HepG2 (cell line): ENCODE measurements around the gene GAS5. TPM values are rescaled to one million over a fixed set of nuclear protein-coding genes. Genes with fewer than 3 reads are reported as not detected.

Experiments used
- ETV6 ChIP-seq: sonication (generic); formaldehyde crosslinking; conservative IDR thresholded peaks from 2 replicates; pipeline ENCODE4 v1.4.0; 2020; ENCODE audit warnings: missing genetic modification reagents
- FOXC1 ChIP-seq: sonication (generic); formaldehyde crosslinking; IDR thresholded peaks from 2 replicates; pipeline ENCODE4 v1.8.0; 2022; ENCODE audit warnings: mild to moderate bottlenecking, missing genetic modification reagents, borderline replicate concordance
- HDAC2 ChIP-seq: sonication (generic); formaldehyde crosslinking; IDR thresholded peaks from 2 replicates; pipeline ENCODE4 v1.4.0; 2020; ENCODE audit warnings: missing genetic modification reagents
- KMT2A ChIP-seq: sonication (generic); formaldehyde crosslinking; IDR thresholded peaks from 2 replicates; pipeline ENCODE4 v1.4.0; 2020; ENCODE audit warnings: missing genetic modification reagents
- LCORL ChIP-seq, 2 experiments: fragments of 450-650 bp in 1 of 2; sonication (generic) in 1 of 2; formaldehyde crosslinking in 1 of 2; IDR thresholded peaks; 2 replicates each; pipeline versions ENCODE4 v1.5.0 to v1.6.1; 2017 to 2020; ENCODE audit warnings: antibody characterized with exemption in 1 of 2, missing genetic modification reagents in 1 of 2
- PCBP2 ChIP-seq: fragments of 200-400 bp; formaldehyde crosslinking; optimal IDR thresholded peaks from 2 replicates; pipeline ENCODE3; 2018; ENCODE audit warnings: low read length, low read depth; ENCODE audit not compliant: poor library complexity, severe bottlenecking
- SSRP1 ChIP-seq: IDR thresholded peaks from 2 replicates; pipeline ENCODE4 v1.6.1; 2016; ENCODE audit warnings: control low read depth
- ZNF329 ChIP-seq: sonication (generic); formaldehyde crosslinking; IDR thresholded peaks from 2 replicates; pipeline ENCODE4 v1.9.0; 2021; ENCODE audit warnings: low read depth, mild to moderate bottlenecking, missing genetic modification reagents
- ZNF468 ChIP-seq: sonication (generic); formaldehyde crosslinking; IDR thresholded peaks from 2 replicates; pipeline ENCODE4 v1.8.0; 2022; ENCODE audit warnings: mild to moderate bottlenecking, moderate library complexity, missing genetic modification reagents
- ZNF556 ChIP-seq: sonication (generic); formaldehyde crosslinking; IDR thresholded peaks from 2 replicates; pipeline ENCODE4 v1.4.0; 2020; ENCODE audit warnings: mild to moderate bottlenecking, missing genetic modification reagents, borderline replicate concordance
- ZNF703 ChIP-seq: sonication (generic); formaldehyde crosslinking; IDR thresholded peaks from 2 replicates; pipeline ENCODE4 v1.5.1; 2020; ENCODE audit warnings: missing genetic modification reagents, mild to moderate bottlenecking, moderate library complexity, borderline replicate concordance
- ZNF878 ChIP-seq: sonication (generic); formaldehyde crosslinking; IDR thresholded peaks from 2 replicates; pipeline ENCODE4 v1.8.1; 2023; ENCODE audit warnings: mild to moderate bottlenecking, missing genetic modification reagents, moderate library complexity
- polyA plus RNA-seq, 8 experiments: library from polyadenylated mRNA; depleted of rRNA in 3 of 8; stranded (reverse) in 7 of 8; unstranded in 1 of 8; fragments of >200 nt; fragmentation: Illumina TruSeq in 4 of 8; extraction: Trizol in 4 of 8; gene quantifications; 2 replicates each; pipeline versions ENCODE4 v1.2.1 to v1.2.3, GENCODE V29; 2011 to 2016; ENCODE audit warnings: low read depth in 4 of 8, missing spikeins in 1 of 8, mixed read lengths in 1 of 8; ENCODE audit not compliant: insufficient read depth in 1 of 8
- total RNA-seq, 5 experiments: library from RNA; depleted of rRNA; stranded (reverse); fragments of >200 nt; fragmentation: Illumina TruSeq; extraction: Trizol; gene quantifications; 2 replicates each; pipeline ENCODE4 v1.2.3, GENCODE V29; 2016; ENCODE audit warnings: low read depth in 1 of 5
- TF ChIP-seq, protein P1 (sequence below): sonication (generic); formaldehyde crosslinking; IDR thresholded peaks from 2 replicates; pipeline ENCODE4 v1.8.1; 2022; ENCODE audit warnings: mild to moderate bottlenecking, missing genetic modification reagents
- TF ChIP-seq, protein P2 (sequence below): IDR thresholded peaks from 2 replicates; pipeline ENCODE4 v1.6.1; 2012; ENCODE audit warnings: low read length, improper control_type of control experiment
- TF ChIP-seq, protein P3 (sequence below): sonication (generic); formaldehyde crosslinking; IDR thresholded peaks from 2 replicates; pipeline ENCODE4 v1.5.0; 2020; ENCODE audit warnings: missing genetic modification reagents, mild to moderate bottlenecking, borderline replicate concordance
- TF ChIP-seq, protein P4 (sequence below): sonication (generic); formaldehyde crosslinking; IDR thresholded peaks from 2 replicates; pipeline ENCODE4 v1.4.0; 2020; ENCODE audit warnings: low read depth, mild to moderate bottlenecking, missing genetic modification reagents

The GAS5 gene
- total and polyA plus RNA-seq, 2 of the 13 experiments (the other 11 are each of a cell fraction or from before 2014, with no cell fraction given): 352 to 738 TPM

DNA sequence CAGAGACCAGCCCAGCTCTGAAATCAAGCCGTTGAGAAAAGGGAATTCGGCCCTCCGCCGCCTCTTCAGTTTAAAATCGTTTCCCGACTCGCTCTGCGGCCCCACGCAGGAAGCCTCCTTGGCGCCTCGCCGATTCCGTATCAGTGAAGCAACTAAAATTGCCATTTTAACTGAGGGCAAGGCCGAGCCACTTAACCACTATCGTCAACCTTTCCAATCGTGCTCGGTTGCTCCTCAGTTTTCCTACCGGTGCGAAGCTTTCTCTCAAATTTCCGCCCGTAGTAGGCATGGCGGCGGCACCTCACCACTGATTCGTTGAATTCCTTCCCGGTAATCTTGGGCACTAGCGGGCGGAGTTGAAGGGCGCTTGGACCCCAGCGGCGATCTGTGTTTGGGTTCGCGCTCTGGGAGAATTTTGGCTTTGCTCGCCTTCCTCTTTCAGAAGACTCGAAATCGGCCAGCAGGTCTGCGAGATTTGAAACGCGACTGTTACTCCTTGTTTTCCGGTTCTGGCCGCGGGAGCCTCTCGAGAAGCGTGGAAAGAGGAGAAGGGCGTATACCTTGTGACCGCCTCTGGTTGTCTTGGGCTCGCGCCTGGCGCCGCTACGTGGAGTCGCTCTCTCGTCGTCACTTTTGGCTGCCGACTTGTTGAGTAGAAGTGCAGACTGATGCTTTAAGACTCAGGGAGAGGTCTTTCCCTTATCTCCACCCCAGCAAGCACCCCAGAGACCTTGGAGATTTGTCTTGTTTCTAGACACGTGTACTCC is 43.3 kb downstream of the GAS5 start, which contains the start of the genes CENPL and DARS2 (continued):
- TF ChIP-seq, protein P1, sequence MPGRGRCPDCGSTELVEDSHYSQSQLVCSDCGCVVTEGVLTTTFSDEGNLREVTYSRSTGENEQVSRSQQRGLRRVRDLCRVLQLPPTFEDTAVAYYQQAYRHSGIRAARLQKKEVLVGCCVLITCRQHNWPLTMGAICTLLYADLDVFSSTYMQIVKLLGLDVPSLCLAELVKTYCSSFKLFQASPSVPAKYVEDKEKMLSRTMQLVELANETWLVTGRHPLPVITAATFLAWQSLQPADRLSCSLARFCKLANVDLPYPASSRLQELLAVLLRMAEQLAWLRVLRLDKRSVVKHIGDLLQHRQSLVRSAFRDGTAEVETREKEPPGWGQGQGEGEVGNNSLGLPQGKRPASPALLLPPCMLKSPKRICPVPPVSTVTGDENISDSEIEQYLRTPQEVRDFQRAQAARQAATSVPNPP (CRISPR knock-in tag): peak; percentile 48; the same call in 1 of the 2 replicates
- TF ChIP-seq, protein P2, sequence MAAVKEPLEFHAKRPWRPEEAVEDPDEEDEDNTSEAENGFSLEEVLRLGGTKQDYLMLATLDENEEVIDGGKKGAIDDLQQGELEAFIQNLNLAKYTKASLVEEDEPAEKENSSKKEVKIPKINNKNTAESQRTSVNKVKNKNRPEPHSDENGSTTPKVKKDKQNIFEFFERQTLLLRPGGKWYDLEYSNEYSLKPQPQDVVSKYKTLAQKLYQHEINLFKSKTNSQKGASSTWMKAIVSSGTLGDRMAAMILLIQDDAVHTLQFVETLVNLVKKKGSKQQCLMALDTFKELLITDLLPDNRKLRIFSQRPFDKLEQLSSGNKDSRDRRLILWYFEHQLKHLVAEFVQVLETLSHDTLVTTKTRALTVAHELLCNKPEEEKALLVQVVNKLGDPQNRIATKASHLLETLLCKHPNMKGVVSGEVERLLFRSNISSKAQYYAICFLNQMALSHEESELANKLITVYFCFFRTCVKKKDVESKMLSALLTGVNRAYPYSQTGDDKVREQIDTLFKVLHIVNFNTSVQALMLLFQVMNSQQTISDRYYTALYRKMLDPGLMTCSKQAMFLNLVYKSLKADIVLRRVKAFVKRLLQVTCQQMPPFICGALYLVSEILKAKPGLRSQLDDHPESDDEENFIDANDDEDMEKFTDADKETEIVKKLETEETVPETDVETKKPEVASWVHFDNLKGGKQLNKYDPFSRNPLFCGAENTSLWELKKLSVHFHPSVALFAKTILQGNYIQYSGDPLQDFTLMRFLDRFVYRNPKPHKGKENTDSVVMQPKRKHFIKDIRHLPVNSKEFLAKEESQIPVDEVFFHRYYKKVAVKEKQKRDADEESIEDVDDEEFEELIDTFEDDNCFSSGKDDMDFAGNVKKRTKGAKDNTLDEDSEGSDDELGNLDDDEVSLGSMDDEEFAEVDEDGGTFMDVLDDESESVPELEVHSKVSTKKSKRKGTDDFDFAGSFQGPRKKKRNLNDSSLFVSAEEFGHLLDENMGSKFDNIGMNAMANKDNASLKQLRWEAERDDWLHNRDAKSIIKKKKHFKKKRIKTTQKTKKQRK: no peak
- TF ChIP-seq, protein P3, sequence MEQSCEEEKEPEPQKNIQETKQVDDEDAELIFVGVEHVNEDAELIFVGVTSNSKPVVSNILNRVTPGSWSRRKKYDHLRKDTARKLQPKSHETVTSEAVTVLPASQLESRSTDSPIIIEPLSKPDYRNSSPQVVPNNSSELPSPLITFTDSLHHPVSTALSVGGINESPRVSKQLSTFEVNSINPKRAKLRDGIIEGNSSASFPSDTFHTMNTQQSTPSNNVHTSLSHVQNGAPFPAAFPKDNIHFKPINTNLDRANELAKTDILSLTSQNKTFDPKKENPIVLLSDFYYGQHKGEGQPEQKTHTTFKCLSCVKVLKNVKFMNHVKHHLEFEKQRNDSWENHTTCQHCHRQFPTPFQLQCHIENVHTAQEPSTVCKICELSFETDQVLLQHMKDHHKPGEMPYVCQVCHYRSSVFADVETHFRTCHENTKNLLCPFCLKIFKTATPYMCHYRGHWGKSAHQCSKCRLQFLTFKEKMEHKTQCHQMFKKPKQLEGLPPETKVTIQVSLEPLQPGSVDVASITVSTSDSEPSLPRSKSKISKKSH (CRISPR knock-in tag): no peak; the same call in 1 of the 2 replicates
- TF ChIP-seq ZNF329 (CRISPR knock-in tag) (no peak), KMT2A (CRISPR knock-in tag) (no peak), ZNF878 (CRISPR knock-in tag) (peak; percentile 90; the same call in 1 of the 2 replicates), LCORL (IDR thresholded peaks at IDR 0.05) (no peak), LCORL (CRISPR knock-in tag; IDR thresholded peaks at IDR 0.05) (peak; percentile 55; the same call in 1 of the 2 replicates), ZNF703 (CRISPR knock-in tag) (no peak), FOXC1 (CRISPR knock-in tag) (no peak), SSRP1 (CRISPR knock-in tag) (no peak), ETV6 (CRISPR knock-in tag) (0 out of 2 replicates have a peak, but pooled peaks have one; percentile 42), HDAC2 (peak; percentile 32), PCBP2 (no peak), ZNF468 (CRISPR knock-in tag) (0 out of 2 replicates have a peak, but pooled peaks have one; percentile 60), ZNF556 (no peak)
- TF ChIP-seq, protein P4, sequence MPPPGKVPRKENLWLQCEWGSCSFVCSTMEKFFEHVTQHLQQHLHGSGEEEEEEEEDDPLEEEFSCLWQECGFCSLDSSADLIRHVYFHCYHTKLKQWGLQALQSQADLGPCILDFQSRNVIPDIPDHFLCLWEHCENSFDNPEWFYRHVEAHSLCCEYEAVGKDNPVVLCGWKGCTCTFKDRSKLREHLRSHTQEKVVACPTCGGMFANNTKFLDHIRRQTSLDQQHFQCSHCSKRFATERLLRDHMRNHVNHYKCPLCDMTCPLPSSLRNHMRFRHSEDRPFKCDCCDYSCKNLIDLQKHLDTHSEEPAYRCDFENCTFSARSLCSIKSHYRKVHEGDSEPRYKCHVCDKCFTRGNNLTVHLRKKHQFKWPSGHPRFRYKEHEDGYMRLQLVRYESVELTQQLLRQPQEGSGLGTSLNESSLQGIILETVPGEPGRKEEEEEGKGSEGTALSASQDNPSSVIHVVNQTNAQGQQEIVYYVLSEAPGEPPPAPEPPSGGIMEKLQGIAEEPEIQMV (CRISPR knock-in tag): no peak
